Endometrial microvascular endothelial cells (primary cell): ENCODE data around the gene LGR4. TPM values are rescaled to one million over a fixed set of nuclear protein-coding genes. Genes with fewer than 3 reads are reported as not detected.

Source experiments
- in situ Hi-C: cut with HindIII; loops from 2 replicates; pipeline ENCODE4 v1.10.0; 2017; ENCODE audit warnings: low sequenced_read_pairs, low pct_unique_long_range_greater_than_20kb; ENCODE audit errors: inconsistent ontology term
- total RNA-seq: library from RNA; depleted of rRNA; stranded (reverse); fragments of >200 nt; gene quantifications from one replicate; pipeline ENCODE4 v1.2.3, GENCODE V29; 2015; ENCODE audit errors: inconsistent ontology term

Gene LGR4
- total RNA-seq, 1 donor from 2014 or later = 3.7 TPM

DNA sequence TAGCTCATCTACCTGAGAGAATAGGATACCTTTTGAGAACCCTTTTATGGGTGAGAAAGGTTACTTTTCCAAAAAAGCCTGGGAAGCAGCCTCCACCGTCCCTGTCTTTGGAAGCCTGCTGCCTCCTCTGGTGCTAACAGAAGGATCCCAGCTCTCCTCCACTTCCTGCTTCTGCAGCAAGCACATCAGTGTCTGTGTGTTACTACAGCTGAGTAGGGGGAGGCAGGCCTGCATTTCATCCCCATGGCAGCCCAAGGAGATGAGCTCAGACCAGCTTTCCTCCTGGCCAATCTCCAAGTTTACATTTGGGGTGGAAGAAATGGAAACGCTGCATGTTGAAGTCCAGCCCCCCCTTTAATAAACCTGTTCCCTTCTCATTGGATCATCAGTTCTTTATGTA, 102.2 kb downstream of the LGR4 start:
- in situ Hi-C loops = no loop called here

GRCh38 chr11:27367881-27368280, 104.7 kb downstream of the LGR4 start:
- in situ Hi-C loops = no loop called here

- in situ Hi-C loops = no loop called here
Measured at GRCh38 chr11:27363576-27364117, 108.9 kb downstream of the LGR4 start.

GRCh38 chr11:27362749-27363575, 109.6 kb downstream of the LGR4 start, which contains the start of gene CCDC34:
CCDC34 (minus strand) TSS chr11:27363215; CDS start chr11:27363194, 21 bp downstream.
- in situ Hi-C loops = no loop called here

DNA sequence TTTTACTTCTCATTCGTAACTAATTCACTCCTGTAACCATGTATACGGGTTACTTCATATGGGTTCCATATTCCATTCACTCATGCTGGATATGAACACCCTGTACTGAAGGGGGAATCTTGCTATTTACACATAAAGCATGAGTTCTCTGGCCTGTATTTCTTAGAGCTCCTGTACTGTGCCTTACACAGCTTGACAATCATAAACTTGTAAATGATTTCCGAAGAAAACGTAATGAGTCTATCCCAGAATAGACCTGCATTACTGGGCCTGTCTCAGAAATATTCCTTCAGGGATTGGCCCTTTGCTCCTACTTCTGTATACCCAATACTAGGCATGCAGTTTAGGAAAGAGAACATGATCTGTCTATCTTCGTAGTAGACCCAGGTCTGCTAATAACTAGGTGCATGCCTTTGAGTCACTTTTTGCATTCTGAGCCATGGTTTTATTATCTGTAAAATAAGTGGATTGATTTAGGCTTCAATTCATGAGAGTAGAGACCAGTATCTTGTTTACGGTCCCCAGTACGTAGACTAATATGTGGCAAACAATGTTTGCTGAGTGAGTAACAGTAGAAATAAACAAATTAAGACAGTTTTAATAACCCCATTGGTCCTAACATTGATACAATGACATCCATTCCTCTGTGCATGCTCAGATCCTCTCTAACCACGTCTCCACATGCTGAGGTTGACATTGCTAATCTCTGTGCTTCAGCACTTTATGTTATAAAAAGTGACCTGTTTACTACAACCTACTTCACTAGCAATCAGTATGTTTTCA, 110.8 kb downstream of the LGR4 start:
- in situ Hi-C loops = no loop called here

- in situ Hi-C loops = no loop called here
Measured at GRCh38 chr11:27358296-27358695, 114.3 kb downstream of the LGR4 start.

DNA sequence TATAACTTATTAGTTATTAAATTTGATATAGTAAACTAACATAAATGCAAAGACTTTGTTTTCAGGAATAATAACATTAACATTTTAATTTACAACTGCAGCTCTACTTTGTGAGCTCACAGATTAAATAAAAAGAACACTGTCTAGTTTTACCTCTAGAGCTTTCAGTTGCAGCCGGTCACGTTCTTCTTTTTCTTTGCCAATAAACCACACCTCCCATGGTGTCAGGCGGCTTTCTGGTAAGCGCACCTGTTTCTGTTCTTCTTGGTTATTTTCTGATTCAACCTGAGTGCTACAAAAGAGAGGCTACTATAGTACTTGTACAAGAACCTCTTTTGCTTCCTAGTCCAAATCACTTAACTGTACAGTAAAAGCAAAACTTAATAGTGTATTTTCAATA, 115.3 kb downstream of the LGR4 start:
- in situ Hi-C loops = no loop called here

DNA sequence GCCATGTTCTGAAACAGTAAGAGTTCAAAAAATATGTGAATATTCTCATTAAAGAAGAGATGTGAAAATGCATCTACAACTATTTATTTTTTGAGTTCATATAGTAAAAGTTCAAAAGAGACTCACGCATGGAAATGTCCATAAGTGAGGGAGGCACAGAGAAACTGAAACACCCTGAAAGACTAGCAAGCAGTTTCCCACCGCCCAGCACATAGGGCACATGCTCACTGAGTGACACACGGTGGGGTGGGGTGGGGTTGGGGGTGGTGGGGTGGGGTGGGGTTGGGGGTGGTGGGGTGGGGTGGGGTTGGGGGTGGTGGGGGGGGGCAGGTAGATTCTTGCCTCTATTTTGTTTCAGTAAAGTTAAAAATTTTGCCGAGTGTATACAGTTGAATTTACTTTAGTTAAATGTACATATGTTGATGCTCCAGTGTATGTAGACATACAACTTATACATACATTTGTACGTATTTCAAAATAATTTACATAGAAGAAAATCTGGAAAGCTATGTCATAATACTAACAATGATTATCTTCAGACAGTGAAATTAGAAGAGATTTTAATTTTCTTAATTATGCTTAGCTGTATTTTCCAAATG, 115.9 kb downstream of the LGR4 start:
- in situ Hi-C loops = no loop called here

GRCh38 chr11:27355575-27356104, 117.0 kb downstream of the LGR4 start:
- in situ Hi-C loops = no loop called here

GRCh38 chr11:27354359-27354965, 118.1 kb downstream of the LGR4 start:
- in situ Hi-C loops = no loop called here

GRCh38 chr11:27353593-27354358, 118.8 kb downstream of the LGR4 start:
- in situ Hi-C loops = no loop called here

DNA sequence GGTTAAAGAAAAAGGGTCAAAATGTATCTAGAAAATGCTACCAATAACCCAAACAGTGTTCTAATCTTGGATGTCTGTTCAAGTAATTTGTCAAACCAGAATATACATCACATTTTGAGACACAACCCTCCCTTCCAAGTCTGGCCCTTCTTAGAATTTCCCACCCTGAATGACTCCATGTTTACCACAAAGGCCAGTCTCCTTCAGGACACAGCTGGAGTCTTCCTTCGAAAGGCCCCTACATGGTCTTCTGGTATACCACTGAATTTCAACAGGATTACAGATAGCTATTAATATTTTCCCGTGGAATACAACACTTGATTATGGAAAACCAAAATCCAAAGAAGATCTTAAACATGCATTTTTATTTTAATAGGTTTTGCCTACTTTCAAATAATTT, 119.8 kb downstream of the LGR4 start:
- in situ Hi-C loops = no loop called here

DNA sequence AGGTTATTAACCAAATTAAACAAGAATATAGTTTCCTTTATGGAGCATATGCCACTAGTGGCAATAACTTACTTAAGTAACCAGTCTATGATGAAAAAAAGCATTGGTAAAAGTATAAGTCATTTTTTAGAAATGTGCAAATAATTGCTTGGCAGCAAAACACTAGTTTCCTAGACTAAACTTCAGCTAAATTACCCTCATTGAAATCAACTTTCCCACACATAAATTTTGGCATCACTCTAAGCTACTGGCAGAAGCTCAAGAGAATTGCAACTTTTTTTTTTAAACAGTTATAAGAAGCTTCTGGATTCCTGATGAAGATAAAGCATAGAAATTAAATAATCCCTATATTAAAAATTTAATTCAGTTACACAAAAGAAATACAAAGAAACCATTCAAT, 122.1 kb downstream of the LGR4 start:
- in situ Hi-C loops = no loop called here

- in situ Hi-C loops = no loop called here
Measured at GRCh38 chr11:27349919-27350318, 122.7 kb downstream of the LGR4 start.

- in situ Hi-C loops = no loop called here
Measured at GRCh38 chr11:27348340-27348873, 124.2 kb downstream of the LGR4 start.

GRCh38 chr11:27347359-27348339, 124.9 kb downstream of the LGR4 start:
- in situ Hi-C loops = no loop called here

- in situ Hi-C loops = no loop called here
Measured at GRCh38 chr11:27339941-27340340, 132.6 kb downstream of the LGR4 start.
